Neural progenitor cell (in vitro differentiated cells): Measurements from ENCODE around the gene ASPA. TPM values are rescaled to one million over a fixed set of nuclear protein-coding genes. Genes with fewer than 3 reads are reported as not detected.

ENCODE experiments used
- DNase-seq: peaks from one replicate; pipeline ENCODE4 v3.0.0-alpha.2; 2016; ENCODE audit warnings: low spot score
- H2AFZ ChIP-seq: fragments of 200-600 bp; sonication (generic); replicated peaks from 2 replicates; pipeline ENCODE4 v1.6.1; 2016; ENCODE audit warnings: antibody characterized with exemption
- H3F3A ChIP-seq: fragments of 200-600 bp; sonication (generic); 2 replicates; pipeline ENCODE4 v1.6.1; 2016; ENCODE audit warnings: antibody characterized with exemption, low read depth
- H3K27ac ChIP-seq: fragments of 200-600 bp; sonication (generic); 2 replicates; pipeline ENCODE4 v1.5.1; 2016; ENCODE audit warnings: mild to moderate bottlenecking
- H3K27me3 ChIP-seq: fragments of 200-600 bp; sonication (generic); 2 replicates; pipeline ENCODE4 v1.6.1; 2016; ENCODE audit warnings: mild to moderate bottlenecking, moderate library complexity
- H3K36me3 ChIP-seq: fragments of 200-600 bp; sonication (generic); 2 replicates; pipeline ENCODE4 v1.5.1; 2016
- H3K4me1 ChIP-seq: fragments of 200-600 bp; sonication (generic); 2 replicates; pipeline ENCODE4 v1.6.1; 2016; ENCODE audit warnings: mixed run types
- H3K4me2 ChIP-seq: fragments of 200-600 bp; sonication (generic); 2 replicates; pipeline ENCODE4 v1.6.1; 2016
- H3K4me3 ChIP-seq: fragments of 200-600 bp; sonication (generic); 2 replicates; pipeline ENCODE4 v1.5.1; 2016
- H3K79me2 ChIP-seq: fragments of 200-600 bp; sonication (generic); 2 replicates; pipeline ENCODE4 v1.6.1; 2016; ENCODE audit warnings: low read depth
- H3K9ac ChIP-seq: fragments of 200-600 bp; sonication (generic); 2 replicates; pipeline ENCODE4 v1.6.1; 2016
- H3K9me3 ChIP-seq: fragments of 200-600 bp; sonication (generic); 2 replicates; pipeline ENCODE4 v1.5.1; 2016; ENCODE audit warnings: low read depth
- H4K20me1 ChIP-seq: fragments of 200-600 bp; sonication (generic); 2 replicates; pipeline ENCODE4 v1.6.1; 2016; ENCODE audit warnings: low read depth
- H3K27ac Mint-ChIP-seq: 3 replicates; pipeline ENCODE4 v1.8.0; 2021; ENCODE audit warnings: mixed read lengths
- H3K27me3 Mint-ChIP-seq: 2 replicates; pipeline ENCODE4 v1.8.0; 2022; ENCODE audit warnings: low read depth, mild to moderate bottlenecking, inconsistent platforms, moderate library complexity, mixed read lengths; ENCODE audit not compliant: insufficient read depth
- H3K36me3 Mint-ChIP-seq: 3 replicates; pipeline ENCODE4 v1.8.0; 2021; ENCODE audit warnings: mixed read lengths
- H3K4me1 Mint-ChIP-seq: 3 replicates; pipeline ENCODE4 v1.8.0; 2021; ENCODE audit warnings: mixed read lengths
- H3K4me3 Mint-ChIP-seq: 3 replicates; pipeline ENCODE4 v1.8.0; 2021; ENCODE audit warnings: mild to moderate bottlenecking, moderate library complexity, mixed read lengths
- H3K9me3 Mint-ChIP-seq: 3 replicates; pipeline ENCODE4 v1.8.0; 2020; ENCODE audit warnings: mixed read lengths
- CTCF ChIP-seq: fragments of 200-600 bp; sonication (generic); IDR thresholded peaks from 2 replicates; pipeline ENCODE4 v1.5.1; 2017; ENCODE audit warnings: antibody characterized with exemption, mild to moderate bottlenecking
- EZH2 ChIP-seq: fragments of 200-600 bp; sonication (generic); IDR thresholded peaks from 2 replicates; pipeline ENCODE4 v1.6.1; 2017; ENCODE audit warnings: antibody characterized with exemption, mild to moderate bottlenecking, moderate library complexity
- EZH2phosphoT487 ChIP-seq: fragments of 200-600 bp; sonication (generic); IDR thresholded peaks from 2 replicates; pipeline ENCODE4 v1.6.1; 2017; ENCODE audit warnings: antibody characterized with exemption
- total RNA-seq: library from RNA; depleted of rRNA; stranded (reverse); fragments of >200 nt; gene quantifications from 2 replicates; pipeline ENCODE4 v1.2.3, GENCODE V29; 2015; ENCODE audit warnings: low replicate concordance

ASPA gene
- total RNA-seq, 1 donor from 2014 or later: not detected

GRCh38 chr17:3546521-3546920, 70.7 kb downstream of the ASPA start:
- H3K9ac ChIP-seq: no peak overlapping the region

GRCh38 chr17:3546997-3547396, 71.2 kb downstream of the ASPA start:
- Mint-ChIP-seq H3K27me3 (peaks cover 18% of the 10 kb centered on the region), H3K4me3 (no peak overlapping the region), H3K27ac (no peak overlapping the region), H3K4me1 (peaks cover 19% of the 10 kb centered on the region), H3K36me3 (no peaks in the 10 kb centered on the region), H3K9me3 (peaks cover 6% of the 10 kb centered on the region)
- no peaks in the 10 kb centered on the region for H4K20me1 ChIP-seq
- no peaks in the 10 kb centered on the region for H3K79me2 ChIP-seq
- DNase-seq: no peak
- H3K4me2 ChIP-seq: no peak overlapping the region
- H3K36me3 ChIP-seq: no peaks in the 10 kb centered on the region
- no peaks in the 10 kb centered on the region for H3K27me3 ChIP-seq
- H2AFZ ChIP-seq: no peak overlapping the region
- H3F3A ChIP-seq: no peaks in the 10 kb centered on the region
- no peak overlapping the region for H3K9ac ChIP-seq
- H3K27ac ChIP-seq: no peak overlapping the region
- H3K9me3 ChIP-seq: no peaks in the 10 kb centered on the region
- no peaks in the 10 kb centered on the region for H3K4me1 ChIP-seq
- no peak overlapping the region for H3K4me3 ChIP-seq
- TF ChIP-seq EZH2phosphoT487 (no peak), EZH2 (no peak), CTCF (no peak)

More at GRCh38 chr17:3546521-3546920, 70.7 kb downstream of the ASPA start:
- H4K20me1 ChIP-seq: no peaks in the 10 kb centered on the region
- no peak overlapping the region for H3K4me2 ChIP-seq
- Mint-ChIP-seq H3K4me3 (no peak overlapping the region), H3K4me1 (peaks cover 19% of the 10 kb centered on the region), H3K36me3 (no peaks in the 10 kb centered on the region), H3K27ac (no peak overlapping the region), H3K9me3 (peaks cover 6% of the 10 kb centered on the region), H3K27me3 (peaks cover 19% of the 10 kb centered on the region)
- H3F3A ChIP-seq: no peaks in the 10 kb centered on the region
- H3K4me1 ChIP-seq: no peaks in the 10 kb centered on the region
- no peaks in the 10 kb centered on the region for H3K36me3 ChIP-seq
- H3K27ac ChIP-seq: no peak overlapping the region
- no peaks in the 10 kb centered on the region for H3K79me2 ChIP-seq
- no peak overlapping the region for H3K4me3 ChIP-seq
- no peak overlapping the region for H2AFZ ChIP-seq
- DNase-seq: no peak
- H3K27me3 ChIP-seq: no peaks in the 10 kb centered on the region
- no peak for TF ChIP-seq CTCF
- TF ChIP-seq EZH2: no peak
- TF ChIP-seq EZH2phosphoT487: no peak
- no peaks in the 10 kb centered on the region for H3K9me3 ChIP-seq

- Mint-ChIP-seq H3K36me3 (no peaks in the 10 kb centered on the region), H3K4me1 (peaks cover 19% of the 10 kb centered on the region), H3K9me3 (peaks cover 6% of the 10 kb centered on the region), H3K27ac (no peak overlapping the region), H3K4me3 (no peak overlapping the region), H3K27me3 (peaks cover 18% of the 10 kb centered on the region)
- TF ChIP-seq EZH2phosphoT487 (no peak), EZH2 (no peak), CTCF (no peak)
- Histone ChIP-seq H4K20me1 (no peaks in the 10 kb centered on the region), H3K4me2 (no peak overlapping the region), H3K4me3 (no peak overlapping the region), H3K79me2 (no peaks in the 10 kb centered on the region), H3K36me3 (no peaks in the 10 kb centered on the region), H2AFZ (no peak overlapping the region), H3F3A (no peaks in the 10 kb centered on the region), H3K27me3 (no peaks in the 10 kb centered on the region), H3K4me1 (no peaks in the 10 kb centered on the region), H3K9me3 (no peaks in the 10 kb centered on the region), H3K9ac (no peak overlapping the region), H3K27ac (no peak overlapping the region)
- DNase-seq: no peak
These were observed 71.8 kb downstream of the ASPA start for GRCh38 chr17:3547628-3548027.
